A549 (cell line): ENCODE results near the gene BAHD1.

ENCODE experiments used
- EHF ChIP-seq: fragments of 250-450 bp; sonication (Bioruptor Pico); IDR thresholded peaks from 2 replicates; pipeline ENCODE4 v1.5.0; 2020; ENCODE audit warnings: mild to moderate bottlenecking
- RCOR1 ChIP-seq: fragments of 150-350 bp; IDR thresholded peaks from 2 replicates; pipeline ENCODE4 v1.6.1; 2014; ENCODE audit warnings: antibody characterized with exemption, low read length, low read depth
- RFX5 ChIP-seq: fragments of 450-650 bp; IDR thresholded peaks from 2 replicates; pipeline ENCODE4 v1.7.1; 2014; ENCODE audit warnings: antibody characterized with exemption, mild to moderate bottlenecking, moderate library complexity
- SMC3 ChIP-seq: fragments of >200 bp; sonication (Bioruptor Twin); formaldehyde crosslinking; IDR thresholded peaks from 3 replicates; pipeline ENCODE4 v1.6.1; 2018; ENCODE audit warnings: inconsistent platforms
- ZC3H11A ChIP-seq: fragments of 450-650 bp; IDR thresholded peaks from 2 replicates; pipeline ENCODE4 v1.6.1; 2014; ENCODE audit warnings: antibody characterized with exemption, mild to moderate bottlenecking
- TF ChIP-seq, protein P1 (sequence below): fragments of >200 bp; sonication (Bioruptor Twin); formaldehyde crosslinking; IDR thresholded peaks from 3 replicates; pipeline ENCODE4 v1.5.1; 2016
- TF ChIP-seq, protein P2 (sequence below): IDR thresholded peaks from 2 replicates; pipeline ENCODE4 v1.6.1; 2012

DNA sequence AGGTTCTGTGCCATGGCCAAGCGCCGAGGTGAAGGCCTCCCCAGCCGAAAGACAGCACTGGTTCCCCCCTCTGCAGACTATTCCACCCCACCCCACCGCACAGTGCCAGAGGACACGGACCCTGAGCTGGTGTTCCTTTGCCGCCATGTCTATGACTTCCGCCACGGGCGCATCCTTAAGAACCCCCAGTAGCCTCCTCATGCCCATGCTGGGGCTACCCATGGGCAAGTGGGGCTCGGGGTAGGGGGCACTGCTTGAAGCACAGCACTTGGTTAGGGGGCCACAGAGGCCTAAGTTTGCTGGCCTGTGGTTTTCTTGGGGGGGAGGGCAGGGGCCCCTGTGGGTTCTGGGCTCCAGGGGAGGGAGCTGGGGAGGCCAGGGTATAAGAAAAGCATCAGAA, 25.2 kb downstream of the BAHD1 start:
- TF ChIP-seq, protein P1, sequence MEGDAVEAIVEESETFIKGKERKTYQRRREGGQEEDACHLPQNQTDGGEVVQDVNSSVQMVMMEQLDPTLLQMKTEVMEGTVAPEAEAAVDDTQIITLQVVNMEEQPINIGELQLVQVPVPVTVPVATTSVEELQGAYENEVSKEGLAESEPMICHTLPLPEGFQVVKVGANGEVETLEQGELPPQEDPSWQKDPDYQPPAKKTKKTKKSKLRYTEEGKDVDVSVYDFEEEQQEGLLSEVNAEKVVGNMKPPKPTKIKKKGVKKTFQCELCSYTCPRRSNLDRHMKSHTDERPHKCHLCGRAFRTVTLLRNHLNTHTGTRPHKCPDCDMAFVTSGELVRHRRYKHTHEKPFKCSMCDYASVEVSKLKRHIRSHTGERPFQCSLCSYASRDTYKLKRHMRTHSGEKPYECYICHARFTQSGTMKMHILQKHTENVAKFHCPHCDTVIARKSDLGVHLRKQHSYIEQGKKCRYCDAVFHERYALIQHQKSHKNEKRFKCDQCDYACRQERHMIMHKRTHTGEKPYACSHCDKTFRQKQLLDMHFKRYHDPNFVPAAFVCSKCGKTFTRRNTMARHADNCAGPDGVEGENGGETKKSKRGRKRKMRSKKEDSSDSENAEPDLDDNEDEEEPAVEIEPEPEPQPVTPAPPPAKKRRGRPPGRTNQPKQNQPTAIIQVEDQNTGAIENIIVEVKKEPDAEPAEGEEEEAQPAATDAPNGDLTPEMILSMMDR, result no peak
- no peak for TF ChIP-seq RCOR1
- TF ChIP-seq RFX5, result no peak
- TF ChIP-seq EHF (CRISPR knock-in tag), result no peak
- TF ChIP-seq, protein P2, sequence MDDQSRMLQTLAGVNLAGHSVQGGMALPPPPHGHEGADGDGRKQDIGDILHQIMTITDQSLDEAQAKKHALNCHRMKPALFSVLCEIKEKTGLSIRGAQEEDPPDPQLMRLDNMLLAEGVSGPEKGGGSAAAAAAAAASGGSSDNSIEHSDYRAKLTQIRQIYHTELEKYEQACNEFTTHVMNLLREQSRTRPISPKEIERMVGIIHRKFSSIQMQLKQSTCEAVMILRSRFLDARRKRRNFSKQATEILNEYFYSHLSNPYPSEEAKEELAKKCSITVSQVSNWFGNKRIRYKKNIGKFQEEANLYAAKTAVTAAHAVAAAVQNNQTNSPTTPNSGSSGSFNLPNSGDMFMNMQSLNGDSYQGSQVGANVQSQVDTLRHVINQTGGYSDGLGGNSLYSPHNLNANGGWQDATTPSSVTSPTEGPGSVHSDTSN, result no peak
- TF ChIP-seq ZC3H11A, result no peak
- TF ChIP-seq SMC3, result no peak
